Upper lobe of left lung (tissue), 4 donors: ENCODE measurements around the gene CD82.

Source experiments
- EP300 ChIP-seq, 4 donors: sonication (generic); formaldehyde crosslinking; IDR thresholded peaks; one replicate each; pipeline ENCODE4 v1.5.1; 2017; ENCODE audit warnings: antibody characterized with exemption in 4 of 4, control low read depth in 2 of 4
- POLR2A ChIP-seq, 4 donors: fragments of 450-650 bp; IDR thresholded peaks; one replicate each; pipeline ENCODE4 v1.5.1; 2016 to 2017; ENCODE audit warnings: antibody characterized with exemption in 4 of 4, mild to moderate bottlenecking in 2 of 4
- POLR2AphosphoS5 ChIP-seq, 2 donors: sonication (generic); formaldehyde crosslinking; IDR thresholded peaks; one replicate each; pipeline ENCODE4 v1.5.1; 2017; ENCODE audit warnings: antibody characterized with exemption in 2 of 2
- TF ChIP-seq, protein P1 (sequence below), 6 experiments: fragments of 450-650 bp in 4 of 6; fragments of 200-600 bp in 2 of 6; sonication (generic) in 2 of 6; IDR thresholded peaks; one replicate each; pipeline ENCODE4 v1.5.1; 2016 to 2019; ENCODE audit warnings: antibody characterized with exemption in 6 of 6

DNA sequence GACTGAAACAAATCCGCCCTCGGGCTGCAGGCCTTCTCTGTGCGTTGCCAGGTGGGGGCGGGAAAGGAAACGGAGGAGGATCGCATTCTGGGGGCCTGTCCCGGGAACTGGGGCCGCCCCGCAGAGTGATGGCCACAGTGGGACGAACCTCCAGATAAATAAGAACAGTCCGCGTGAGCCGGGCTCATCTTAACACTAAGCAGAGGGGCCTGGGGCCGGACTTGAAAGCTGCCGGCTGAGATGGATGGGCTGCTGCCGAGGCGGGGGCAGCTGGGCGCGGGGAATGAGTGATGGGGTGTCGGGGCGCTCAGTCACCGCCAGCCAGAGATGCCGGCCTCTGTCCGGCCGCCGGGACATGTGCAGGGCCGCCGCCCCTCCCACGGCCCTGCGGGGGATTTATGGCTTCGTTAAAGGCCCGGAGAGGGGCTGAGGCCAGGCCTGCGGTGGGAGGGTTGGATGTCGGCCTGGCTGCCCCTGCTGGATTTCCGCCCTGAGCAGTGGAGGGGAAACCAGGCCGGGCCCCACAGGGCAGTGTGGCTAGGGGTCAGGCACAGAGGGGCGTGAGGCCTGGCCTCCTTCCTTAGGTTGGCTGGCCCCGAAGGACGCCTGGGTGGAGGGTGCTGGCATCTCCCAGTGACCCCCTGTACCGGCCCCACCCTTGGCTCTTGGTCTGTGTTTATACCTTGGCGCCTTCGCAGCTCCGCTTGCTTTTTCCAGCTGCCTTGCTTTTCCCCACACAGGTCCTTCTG, 45.3 kb upstream of the CD82 start:
- TF ChIP-seq POLR2A (IDR thresholded peaks at IDR 0.05) (no peak), EP300 (IDR thresholded peaks at IDR 0.05) (no peak), POLR2AphosphoS5 (IDR thresholded peaks at IDR 0.05) (no peak)
- TF ChIP-seq, protein P1, sequence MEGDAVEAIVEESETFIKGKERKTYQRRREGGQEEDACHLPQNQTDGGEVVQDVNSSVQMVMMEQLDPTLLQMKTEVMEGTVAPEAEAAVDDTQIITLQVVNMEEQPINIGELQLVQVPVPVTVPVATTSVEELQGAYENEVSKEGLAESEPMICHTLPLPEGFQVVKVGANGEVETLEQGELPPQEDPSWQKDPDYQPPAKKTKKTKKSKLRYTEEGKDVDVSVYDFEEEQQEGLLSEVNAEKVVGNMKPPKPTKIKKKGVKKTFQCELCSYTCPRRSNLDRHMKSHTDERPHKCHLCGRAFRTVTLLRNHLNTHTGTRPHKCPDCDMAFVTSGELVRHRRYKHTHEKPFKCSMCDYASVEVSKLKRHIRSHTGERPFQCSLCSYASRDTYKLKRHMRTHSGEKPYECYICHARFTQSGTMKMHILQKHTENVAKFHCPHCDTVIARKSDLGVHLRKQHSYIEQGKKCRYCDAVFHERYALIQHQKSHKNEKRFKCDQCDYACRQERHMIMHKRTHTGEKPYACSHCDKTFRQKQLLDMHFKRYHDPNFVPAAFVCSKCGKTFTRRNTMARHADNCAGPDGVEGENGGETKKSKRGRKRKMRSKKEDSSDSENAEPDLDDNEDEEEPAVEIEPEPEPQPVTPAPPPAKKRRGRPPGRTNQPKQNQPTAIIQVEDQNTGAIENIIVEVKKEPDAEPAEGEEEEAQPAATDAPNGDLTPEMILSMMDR (IDR thresholded peaks at IDR 0.05), result no peak
